Activated CD8-positive, alpha-beta memory T cell treated with anti-CD3 and anti-CD28 coated beads, Interleukin-2, amount 50 U/mL, for 24 hours (primary cell): ENCODE data around the gene TRIM14.

ENCODE experiments used
- DNase-seq: peaks from one replicate; pipeline ENCODE4 v3.0.0-alpha.2; 2020; ENCODE audit errors: extremely low read depth

The TRIM14 gene

DNA sequence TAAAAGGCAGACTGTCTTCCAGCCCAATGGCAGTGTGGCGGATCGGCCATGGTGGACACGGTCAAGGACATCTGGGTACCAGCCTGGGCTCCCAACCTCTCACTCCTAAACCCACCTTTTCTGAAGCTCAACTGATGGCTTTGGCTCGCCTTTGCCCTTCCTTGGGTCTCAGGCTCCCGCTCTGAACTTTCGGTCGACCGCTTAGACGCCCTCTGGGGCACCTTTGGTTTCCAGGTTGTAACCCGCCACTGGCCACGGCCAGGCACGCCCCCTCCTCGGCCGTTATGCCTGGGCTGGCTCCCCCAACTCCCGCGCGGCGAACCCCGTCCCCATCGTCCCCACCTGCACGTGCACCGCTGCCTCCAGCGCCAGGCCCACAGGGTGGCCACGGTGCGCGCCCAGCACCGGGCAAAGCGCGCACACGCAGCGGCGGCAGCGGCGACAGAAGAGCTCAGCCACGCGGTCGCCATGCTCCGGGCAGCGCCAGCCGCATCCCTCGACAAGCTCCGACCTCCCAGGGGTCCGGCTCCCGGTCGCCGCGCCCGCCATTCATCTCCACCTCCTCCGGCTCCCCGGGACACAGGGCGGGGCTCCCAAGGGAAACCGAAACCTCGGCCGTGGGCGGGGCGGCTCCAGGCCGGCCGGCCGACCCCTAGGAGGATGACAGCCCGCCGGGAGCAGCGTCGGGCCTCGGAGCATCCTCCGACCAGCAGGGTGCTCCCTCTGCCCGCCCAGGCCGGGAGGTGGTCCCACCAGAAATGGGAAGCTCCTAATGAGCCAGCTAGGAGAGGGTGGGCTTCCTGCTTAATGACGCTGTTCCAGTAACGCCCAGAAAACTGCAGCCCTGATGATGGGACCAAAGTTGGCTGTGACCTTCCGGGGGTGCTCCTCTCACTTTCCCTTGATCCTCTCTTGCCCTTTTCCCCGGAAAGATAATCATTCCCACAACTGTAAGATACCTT, at the start of gene TRIM14:
Gene TRIM14, minus strand, starts transcription at position 583 of the 962 bp plus-strand sequence. Its CDS starts 34 bp downstream, at position 549.
- DNase-seq, result no peak

- DNase-seq, result no peak
Measured at GRCh38 chr9:98168153-98168780, 49.2 kb upstream of the TRIM14 start.

DNA sequence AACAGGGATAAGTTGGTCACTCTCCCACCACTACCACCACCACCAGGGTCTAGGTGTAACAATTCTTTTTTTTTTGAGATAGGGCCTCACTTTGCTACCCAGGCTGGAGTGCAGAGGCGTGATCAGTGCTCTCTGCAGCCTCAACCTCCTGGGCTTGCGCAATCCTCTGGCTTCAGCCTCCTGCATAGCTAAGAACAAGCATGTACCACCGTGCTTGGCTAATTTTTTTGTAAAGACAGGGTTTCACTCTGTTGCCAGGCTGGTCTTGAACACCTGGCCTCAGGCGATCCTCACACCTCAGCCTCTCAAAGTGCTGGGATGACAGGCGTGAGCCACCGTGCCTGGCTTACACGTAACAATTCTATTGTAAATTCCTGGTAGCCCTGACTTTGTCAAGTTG, 45.9 kb upstream of the TRIM14 start:
- no peak for DNase-seq

- no peak for DNase-seq
Measured at GRCh38 chr9:98162613-98163012, 43.6 kb upstream of the TRIM14 start.

GRCh38 chr9:98161851-98162250, 42.8 kb upstream of the TRIM14 start:
- no peak for DNase-seq

GRCh38 chr9:98159790-98160189, 40.8 kb upstream of the TRIM14 start:
- no peak for DNase-seq

- no peak for DNase-seq
Measured at GRCh38 chr9:98159301-98159700, 40.3 kb upstream of the TRIM14 start.

GRCh38 chr9:98158071-98158831, 39.2 kb upstream of the TRIM14 start:
- DNase-seq, result no peak

- no peak for DNase-seq
Measured at GRCh38 chr9:98157372-98157771, 38.4 kb upstream of the TRIM14 start.

GRCh38 chr9:98154678-98155077, 35.7 kb upstream of the TRIM14 start:
- DNase-seq, result no peak

GRCh38 chr9:98152526-98152925, 33.5 kb upstream of the TRIM14 start:
- no peak for DNase-seq

GRCh38 chr9:98150721-98151120, 31.7 kb upstream of the TRIM14 start:
- DNase-seq, result no peak

DNA sequence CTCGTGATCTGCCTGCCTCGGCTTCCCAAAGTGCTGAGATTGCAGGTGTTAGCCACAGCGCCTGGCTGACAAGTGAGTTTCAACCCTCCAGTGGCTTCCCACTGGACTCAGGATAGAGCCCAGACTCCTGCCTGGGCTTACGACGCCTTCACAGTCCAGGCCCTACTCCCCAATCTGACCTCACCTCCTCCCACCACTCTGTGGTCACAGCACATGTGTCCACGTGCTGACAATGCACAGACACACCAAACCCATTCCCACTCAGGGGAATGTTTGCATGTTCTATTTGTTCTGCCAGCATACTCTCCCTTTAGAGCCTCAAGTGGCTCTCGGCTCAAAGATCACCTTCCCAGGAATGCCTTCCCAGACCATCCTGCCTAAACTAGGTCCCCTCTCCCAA, 31.1 kb upstream of the TRIM14 start:
- DNase-seq, result no peak

GRCh38 chr9:98149422-98149821, 30.4 kb upstream of the TRIM14 start:
- no peak for DNase-seq

DNA sequence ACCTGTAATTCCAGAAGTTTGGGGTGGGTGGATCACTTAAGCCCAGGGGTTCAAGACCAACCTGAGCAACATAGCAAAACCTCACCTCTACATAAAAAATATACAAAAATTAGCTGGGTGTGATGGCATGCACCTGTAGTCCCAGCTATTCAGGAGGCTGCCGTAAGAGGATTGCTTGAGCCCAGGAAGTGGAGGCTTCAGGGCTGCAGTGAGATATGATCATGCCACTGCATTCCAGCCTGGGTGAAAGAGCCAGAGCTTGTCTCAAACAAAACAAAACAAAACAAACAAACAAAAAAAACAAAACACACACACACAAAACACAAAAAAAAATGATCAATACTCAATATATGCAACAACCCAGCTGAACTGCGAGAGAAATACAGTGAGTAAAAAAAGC, 29.5 kb upstream of the TRIM14 start:
- DNase-seq, result no peak

DNA sequence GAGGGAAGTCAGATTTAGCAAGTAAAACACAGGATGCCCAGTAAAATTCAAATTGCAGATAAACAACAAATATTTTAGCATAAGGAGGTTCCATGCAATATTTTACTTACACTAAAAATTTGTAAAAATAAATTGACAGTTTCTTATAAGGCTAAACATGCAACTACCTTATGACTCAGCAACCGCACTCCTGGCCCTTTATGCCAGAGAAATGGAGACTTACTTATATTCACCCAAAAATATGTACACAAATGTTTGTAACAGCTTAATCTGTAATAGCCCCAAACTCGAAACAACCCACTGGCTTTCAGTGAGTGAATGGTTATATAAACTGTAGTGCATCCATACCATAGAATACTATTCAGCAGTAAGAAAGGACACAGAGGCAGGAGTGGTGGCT, 28.6 kb upstream of the TRIM14 start:
- no peak for DNase-seq

- no peak for DNase-seq
Measured at GRCh38 chr9:98146101-98146991, 27.3 kb upstream of the TRIM14 start.

- DNase-seq, result no peak
Measured at GRCh38 chr9:98144631-98145030, 25.6 kb upstream of the TRIM14 start.

DNA sequence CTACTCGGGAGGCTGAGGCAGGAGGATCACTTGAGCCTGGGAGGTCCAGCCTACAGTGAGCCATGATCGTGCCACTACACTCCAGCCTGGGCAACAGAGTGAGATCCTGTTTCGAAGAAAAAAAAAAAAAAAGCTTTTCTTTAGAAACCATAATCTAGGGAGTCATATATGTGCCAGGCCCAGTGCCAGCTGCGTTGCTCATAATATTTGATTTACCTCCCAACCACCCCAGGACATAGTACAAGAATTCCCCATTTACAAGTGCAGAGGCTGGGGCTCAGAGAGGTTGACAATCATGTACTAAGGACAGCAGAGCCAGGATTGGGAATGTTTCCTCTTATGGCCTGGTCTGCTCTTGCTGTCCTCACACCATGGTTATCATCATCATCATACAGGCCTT, 25.1 kb upstream of the TRIM14 start:
- no peak for DNase-seq

DNA sequence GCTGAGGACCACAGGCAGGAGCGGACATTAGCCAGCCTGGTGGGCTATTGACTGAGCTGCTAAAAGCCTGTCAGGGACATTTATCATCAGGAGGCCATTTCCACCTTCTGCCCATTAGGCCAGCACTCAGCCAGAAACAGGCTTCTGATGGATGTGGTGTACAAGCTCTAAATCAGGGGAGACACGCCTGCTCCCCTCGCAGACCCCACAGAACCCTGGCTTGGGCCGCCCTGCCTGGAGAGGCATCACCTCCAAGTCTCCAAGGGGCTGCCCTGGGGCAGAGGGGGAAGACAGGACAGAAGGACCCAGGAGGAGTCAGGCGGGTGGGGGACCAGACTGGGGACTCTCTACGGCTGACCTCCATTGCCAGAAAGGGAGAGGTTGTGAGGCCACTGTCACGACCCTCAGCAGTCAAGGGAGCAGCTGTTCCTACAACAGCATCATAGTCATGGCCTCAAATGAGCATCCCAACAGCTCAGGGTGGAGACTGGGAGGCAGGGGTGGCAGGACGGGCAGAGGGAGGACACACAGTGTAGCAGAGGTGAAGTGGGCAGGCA, 24.0 kb upstream of the TRIM14 start:
- DNase-seq, result no peak
